GM13977 (cell line): ENCODE measurements around the gene TRIM65.

Experiments
- DNase-seq: peaks from one replicate; pipeline ENCODE4 v3.0.0; 2012; ENCODE audit warnings: low spot score
- CTCF ChIP-seq: IDR thresholded peaks from 2 replicates; pipeline ENCODE4 v1.5.1; 2012; ENCODE audit warnings: mild to moderate bottlenecking, control low read depth; ENCODE audit not compliant: insufficient read depth; ENCODE audit errors: extremely low read depth, missing control alignments
- in situ Hi-C: fragments of 300-500 bp; cut with MboI; formaldehyde crosslinking; loops from one replicate; pipeline ENCODE4 v1.12.0; 2022; ENCODE audit warnings: low sequenced_read_pairs, low pct_unique_long_range_greater_than_20kb, mixed read lengths, inconsistent platforms; ENCODE audit not compliant: unreplicated experiment

Gene TRIM65

GRCh38 chr17:75910699-75911098 is 13.9 kb upstream of the TRIM65 start:
- in situ Hi-C loops, result loop anchor here (25.0 kb wide), 1 partner anchor 402 kb away; the partner anchor contains the start of gene QRICH2
- DNase-seq, result no peak
- no peak for TF ChIP-seq CTCF

GRCh38 chr17:75909812-75910274 is 13.1 kb upstream of the TRIM65 start:
- in situ Hi-C loops, result loop anchor here (10.0 to 25.0 kb wide), 2 partner anchors 95 to 402 kb away; partner anchors contain the start of genes CDK3 and QRICH2
- TF ChIP-seq CTCF, result no peak
- DNase-seq, result no peak

GRCh38 chr17:75909051-75909811 is 12.5 kb upstream of the TRIM65 start:
- TF ChIP-seq CTCF, result no peak
- DNase-seq, result no peak

GRCh38 chr17:75908201-75908600 is 11.4 kb upstream of the TRIM65 start:
- in situ Hi-C loops, result loop anchor here (10.0 to 25.0 kb wide), 2 partner anchors 97 to 404 kb away; partner anchors contain the start of genes CDK3 and QRICH2
- DNase-seq, result no peak

More at GRCh38 chr17:75909051-75909811, 12.5 kb upstream of the TRIM65 start:
- in situ Hi-C loops, result loop anchor here (10.0 to 25.0 kb wide), 2 partner anchors 96 to 403 kb away; partner anchors contain the start of genes CDK3 and QRICH2

GRCh38 chr17:75906143-75906884 is 9.6 kb upstream of the TRIM65 start:
- no peak for TF ChIP-seq CTCF
- in situ Hi-C loops, result loop anchor here (10.0 to 25.0 kb wide), 2 partner anchors 98 to 406 kb away; partner anchors contain the start of genes CDK3 and QRICH2
- DNase-seq, result no peak

More at GRCh38 chr17:75908201-75908600, 11.4 kb upstream of the TRIM65 start:
- TF ChIP-seq CTCF, result no peak
